IPS DF 4.7 (cell line): ENCODE data around the gene BRS3.

Experiments
- DNase-seq: peaks from one replicate; pipeline ENCODE4 v3.0.0-alpha.2; 2013; ENCODE audit warnings: low spot score; ENCODE audit errors: extremely low read depth

BRS3 gene

DNA sequence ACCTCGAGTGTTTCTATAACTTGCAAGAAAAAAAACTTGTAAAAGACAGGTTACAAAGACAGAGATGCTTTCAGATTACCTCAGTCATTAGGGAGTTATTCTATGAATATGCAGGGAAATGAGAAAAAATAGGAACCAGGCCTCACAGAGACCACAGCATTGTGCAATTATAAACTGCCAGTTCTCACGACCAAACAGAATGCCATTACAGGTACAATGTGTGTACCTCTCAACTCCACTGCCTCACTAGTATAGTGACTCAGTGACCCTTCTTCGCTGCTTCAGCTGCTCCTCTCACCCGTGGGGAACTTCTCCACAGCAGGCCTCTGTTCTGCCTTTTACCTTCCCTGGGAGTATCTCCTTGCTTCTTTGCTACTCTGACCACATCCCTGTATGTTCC is 7.3 kb downstream of the BRS3 start:
- no peak for DNase-seq

DNA sequence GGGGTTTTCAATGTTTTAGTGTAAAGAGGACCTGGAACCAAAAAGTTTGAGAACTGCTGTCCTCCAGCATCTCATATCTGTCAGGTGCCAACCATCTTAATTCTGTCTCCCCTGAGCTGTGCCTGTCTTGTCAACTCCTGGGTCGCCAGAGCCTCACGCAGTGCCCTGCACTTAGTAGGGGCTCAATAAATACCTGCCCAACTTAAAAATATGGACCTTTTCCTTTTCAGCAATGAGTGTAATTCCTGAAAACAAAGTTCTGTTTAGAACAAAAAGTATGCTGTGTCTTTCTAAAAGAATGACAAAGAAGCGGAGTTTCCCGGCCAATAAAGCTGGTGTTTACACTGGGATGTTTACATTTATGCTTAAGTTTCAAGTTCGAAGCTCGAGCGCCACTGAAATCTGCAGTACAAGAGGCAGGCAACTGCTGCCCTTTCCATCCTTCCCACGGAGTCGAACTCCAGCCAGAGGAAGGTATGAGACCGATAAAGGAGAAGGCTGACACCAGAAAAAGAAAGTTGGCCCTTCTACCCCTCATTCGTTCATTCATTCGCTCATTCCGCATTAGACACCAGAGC is 8.5 kb downstream of the BRS3 start:
- no peak for DNase-seq

DNA sequence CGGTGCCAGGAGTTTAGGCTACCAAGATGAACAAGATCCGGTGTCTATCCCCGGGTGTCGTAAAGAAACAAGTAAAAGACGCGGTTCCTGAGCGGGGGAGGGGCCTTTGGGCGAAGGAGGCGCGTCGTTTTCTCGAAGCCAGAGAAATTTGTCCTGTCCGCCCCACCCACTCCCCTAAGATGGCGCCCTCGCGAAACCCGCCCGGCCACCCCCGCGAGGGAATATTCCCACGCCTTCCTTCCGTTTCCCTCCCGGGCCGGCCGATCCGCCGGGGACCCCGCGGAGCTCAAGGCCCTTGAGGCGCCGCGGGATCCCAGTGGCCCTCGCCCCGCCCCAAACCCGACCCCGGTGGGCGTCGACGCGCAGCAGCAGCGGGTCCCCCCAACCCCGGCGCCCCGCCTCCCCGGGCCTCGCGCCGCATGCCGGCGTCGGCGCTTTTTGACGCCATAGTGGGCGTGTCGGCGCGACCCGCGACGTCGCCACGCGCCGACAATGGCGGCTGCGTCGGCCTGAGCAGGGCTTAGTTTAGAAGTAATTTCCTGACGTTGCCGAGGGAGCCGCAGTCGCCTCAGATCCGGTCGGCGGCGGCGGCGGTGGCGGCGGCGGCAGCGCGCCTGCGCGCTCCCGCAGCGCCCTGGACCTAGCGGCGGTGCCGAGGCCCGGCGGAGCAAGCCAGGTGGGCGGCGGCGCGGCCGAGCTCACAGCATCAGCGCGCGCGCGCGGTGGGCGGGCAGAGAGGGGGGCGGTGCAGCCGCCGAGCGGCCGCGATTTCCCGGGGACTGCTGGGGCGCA is 9.2 kb downstream of the BRS3 start:
- DNase-seq, result no peak

DNA sequence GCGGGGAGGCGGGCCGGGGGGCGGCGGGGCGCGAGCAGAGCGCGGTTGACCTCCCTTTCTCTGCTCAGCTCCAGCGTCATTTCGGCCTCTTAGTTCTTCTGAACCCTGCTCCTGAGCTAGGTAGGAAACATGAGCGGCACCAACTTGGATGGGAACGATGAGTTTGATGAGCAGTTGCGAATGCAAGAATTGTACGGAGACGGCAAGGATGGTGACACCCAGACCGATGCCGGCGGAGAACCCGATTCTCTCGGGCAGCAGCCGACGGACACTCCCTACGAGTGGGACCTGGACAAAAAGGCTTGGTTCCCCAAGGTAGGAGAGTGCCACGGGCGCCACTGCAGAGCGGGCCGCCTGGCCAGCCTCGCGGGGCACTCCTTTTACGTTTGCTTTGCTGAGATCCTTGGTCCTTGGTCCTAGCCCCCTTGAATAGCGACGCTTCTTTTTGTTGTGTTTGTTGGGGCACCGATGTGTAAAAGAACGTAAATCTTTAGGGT is 9.9 kb downstream of the BRS3 start, which contains the start of gene HTATSF1:
Gene HTATSF1, plus strand, starts transcription at position 37 of the 497 bp plus-strand sequence. Its CDS starts 93 bp downstream, at position 130.
- no peak for DNase-seq

DNA sequence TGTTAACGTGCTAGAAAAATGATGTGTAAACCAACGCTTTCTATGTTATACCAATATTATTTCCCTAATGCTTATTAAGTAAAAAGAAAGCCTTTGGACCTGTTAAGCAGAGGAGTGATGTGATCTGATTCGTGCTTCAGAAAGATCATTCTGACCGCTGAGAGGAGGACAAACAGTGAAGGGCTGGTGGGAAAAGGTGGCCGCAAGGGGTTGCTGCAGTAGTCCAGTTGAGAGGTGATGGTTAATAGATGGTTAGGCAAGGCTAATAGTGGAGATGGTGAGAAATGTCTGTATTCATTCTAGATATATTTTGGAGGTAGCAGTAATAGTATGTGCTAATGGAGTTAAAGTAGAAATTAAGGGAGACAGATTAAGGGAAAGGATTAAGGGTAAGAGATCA is 31.3 kb downstream of the BRS3 start:
- no peak for DNase-seq

DNA sequence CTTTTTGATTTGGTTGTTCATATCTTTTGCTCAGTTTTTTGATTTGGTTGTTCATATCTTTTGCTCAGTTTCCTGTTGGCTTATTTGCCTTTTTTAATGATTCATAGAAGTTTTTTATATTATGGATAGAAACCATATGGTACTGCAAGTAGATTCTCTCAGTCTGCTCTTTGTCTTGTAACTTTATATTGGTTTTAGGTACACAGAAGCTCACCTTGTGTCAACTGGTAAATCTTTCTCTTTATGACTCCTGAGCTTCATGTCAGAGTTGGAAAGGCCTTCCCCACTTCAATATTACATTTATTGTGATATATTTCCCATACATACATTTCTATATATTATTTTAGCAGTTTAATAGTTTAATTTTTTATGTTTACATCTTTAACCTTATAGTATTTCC is 36.0 kb downstream of the BRS3 start:
- no peak for DNase-seq

DNA sequence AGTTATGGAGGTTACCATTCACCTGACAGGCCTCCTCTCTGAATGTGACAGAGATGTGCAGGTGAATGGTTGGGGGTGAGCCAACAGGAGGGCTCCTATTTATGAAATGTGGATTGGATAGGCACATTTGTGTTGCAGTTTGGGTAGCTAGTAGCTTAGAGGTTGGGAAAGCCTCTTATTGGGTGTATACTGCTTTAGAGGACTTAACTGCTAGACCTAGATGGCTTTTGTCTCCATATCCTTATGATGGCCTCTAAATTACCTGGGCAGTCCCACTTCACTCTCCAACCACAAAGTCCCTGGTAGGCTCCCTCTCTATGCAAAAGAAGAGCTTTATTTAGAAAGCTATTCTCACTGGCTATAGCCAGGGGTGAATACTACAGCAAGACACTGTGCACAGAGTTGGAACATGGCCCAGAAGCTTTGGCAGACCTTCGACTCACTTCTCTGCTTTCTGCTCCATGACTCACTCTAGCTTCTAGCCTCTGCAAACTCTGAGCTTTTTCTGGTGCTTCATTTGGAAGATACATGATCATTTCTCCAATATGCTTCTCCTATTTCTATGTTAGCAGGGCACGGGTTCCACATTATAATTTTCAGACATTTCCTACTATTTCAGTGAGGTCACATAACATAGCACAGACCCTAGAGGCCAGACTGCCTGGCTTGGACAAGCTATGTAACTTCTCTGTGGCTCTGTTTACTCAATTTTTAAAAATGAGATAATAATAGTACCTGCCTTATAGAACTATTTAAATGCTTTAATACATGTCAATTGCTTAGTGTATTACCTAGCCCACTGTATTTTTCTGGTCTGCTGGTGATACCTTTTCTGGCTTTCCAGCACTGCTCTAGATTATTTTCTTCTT is 38.2 kb downstream of the BRS3 start:
- DNase-seq, result no peak

DNA sequence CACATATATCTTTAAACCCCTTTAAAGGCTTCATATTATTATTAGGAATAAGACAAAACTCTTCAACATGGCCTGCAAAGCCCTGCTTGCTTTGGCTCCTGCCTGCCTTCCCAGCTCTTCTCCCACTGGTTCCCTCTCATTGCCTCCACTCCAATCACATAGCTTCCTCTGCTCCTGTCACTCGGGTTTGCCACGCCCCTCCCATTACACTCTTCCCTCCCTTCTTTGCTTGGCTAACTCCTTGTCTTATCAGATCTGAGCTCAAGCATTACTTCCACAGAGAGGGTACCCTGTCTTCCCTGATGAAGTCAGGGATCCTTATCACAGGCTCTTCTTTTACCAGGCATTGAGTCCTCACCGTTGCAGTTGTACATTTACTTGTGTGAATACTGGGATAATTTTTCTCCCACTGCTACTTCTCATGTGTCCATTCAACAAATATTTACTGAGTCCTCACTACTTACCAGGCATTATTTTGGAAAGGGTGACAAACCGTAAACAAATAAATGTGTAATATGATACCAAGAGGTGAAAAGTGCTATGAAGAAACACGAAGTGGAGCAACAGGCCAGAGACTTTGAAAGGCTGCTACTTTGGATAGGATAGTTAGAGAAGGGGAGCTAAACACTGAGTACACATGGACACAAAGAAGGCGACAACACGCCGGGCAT is 41.0 kb downstream of the BRS3 start:
- peak; percentile 0 for DNase-seq

DNA sequence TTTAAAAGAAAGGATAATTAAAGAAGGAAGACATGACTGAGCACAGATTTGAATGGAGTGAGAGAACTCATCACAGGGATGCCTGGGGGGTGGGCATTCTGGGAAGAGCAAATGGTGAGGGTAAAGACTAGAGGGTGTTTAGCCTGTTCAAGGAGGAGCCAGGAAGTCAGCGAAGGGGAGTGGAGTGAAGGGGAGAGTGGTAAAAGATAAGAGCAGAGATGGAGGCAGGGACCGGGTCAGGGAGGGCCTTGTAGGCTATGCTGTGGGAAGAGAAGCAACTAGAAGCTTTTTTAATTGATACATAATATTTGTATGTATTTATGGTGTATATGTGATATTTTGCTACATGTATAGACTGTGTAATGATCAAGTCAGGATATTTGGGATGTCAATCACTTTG is 42.0 kb downstream of the BRS3 start:
- DNase-seq, result no peak

DNA sequence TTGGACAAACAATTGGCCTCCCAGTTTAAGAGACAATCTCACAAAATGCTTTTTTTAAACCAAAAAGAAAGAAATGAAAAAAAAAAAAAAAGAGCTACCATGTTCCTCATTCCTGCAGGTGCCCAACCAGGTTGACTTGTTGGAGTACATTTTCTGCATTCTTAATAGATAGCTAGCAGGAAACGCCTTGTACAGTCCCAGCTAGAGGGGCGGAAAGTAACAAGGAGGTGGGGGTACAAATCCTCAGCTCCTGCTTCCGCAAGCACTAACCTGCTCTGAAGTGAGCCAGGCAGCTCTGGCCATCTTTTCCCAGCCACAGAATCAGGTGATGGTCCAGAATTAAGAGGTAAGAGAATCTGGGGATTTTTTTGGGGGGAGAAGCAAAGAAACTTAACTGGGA is 44.2 kb downstream of the BRS3 start, which contains the start of gene VGLL1:
Gene VGLL1, plus strand, starts transcription at position 265 of the 400 bp plus-strand sequence. CDS start 3,806 bp downstream, outside the sequence.
- DNase-seq, result no peak

DNA sequence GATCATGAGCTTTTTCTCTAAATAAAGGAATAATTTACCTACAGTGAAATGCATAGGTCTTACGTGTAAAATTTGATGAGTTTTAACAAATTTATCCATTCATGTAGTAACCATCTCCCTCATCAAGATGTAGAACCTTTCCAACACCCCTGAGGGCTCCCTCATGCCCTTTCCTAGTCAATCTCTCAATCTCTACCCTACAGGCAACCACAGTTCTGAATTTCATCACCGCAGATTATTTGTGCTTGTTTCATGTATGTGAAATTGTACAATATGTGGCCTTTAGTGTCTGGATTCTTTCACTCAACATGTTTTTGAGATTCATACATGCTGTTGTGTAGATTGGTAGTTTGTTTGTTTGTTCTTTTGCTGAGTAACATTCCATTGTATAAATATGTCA is 46.4 kb downstream of the BRS3 start:
- DNase-seq, result no peak

DNA sequence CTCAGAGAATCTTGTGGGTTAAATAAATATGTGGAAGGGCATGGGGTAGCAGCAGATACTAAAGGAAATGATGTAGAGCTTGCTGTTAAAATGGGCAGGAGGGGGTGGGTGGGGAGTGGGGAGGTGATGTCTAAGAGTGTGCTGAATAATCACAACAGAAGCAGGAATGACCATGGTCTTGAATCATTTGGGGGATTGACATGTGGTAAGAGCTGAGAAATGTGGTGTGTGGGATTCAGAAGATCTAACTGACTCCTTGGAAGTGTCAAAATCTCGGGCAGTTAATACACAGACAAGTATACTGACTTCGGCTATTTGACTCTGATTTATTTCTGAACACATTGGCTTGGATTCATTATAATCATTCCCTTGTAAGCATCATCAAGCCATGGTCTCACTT is 51.1 kb downstream of the BRS3 start:
- DNase-seq, result no peak

DNA sequence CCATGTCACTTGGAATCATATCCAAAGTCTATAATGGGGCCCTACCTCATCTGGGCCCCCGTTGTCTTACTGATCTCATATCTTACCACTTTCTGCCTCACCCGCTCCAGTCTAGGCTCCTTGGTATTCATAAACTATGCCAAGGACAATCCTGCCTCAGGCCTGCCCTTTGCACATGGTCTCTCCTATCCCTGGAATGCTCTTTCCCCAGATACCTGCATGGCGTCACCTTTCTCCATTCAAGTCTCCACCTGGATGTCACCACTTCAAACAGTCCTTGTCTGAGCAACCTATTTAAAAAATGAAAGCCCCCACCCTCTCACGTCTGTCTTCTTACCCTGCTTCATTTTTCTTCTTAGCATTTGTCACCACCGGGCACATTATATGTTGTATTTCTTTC is 52.5 kb downstream of the BRS3 start:
- no peak for DNase-seq

DNA sequence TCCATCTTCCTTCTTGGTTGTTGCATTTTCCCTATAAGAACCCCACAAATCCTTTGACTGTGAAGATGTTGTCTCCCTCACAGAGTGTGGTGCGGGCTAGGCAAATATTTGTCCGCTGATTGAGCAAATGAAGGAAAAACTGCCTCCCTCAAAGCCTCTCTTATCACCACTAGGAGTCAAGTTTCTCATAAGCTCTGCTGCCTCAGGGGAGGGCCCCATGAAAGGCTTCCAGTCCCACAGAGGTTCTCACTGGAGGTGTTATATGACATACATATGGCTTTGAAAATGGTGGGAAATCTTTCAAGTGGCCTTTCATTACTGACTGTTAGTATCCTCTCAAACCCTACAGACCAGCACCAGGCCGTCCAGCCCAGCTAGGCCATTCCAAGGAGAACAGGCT is 53.5 kb downstream of the BRS3 start:
- DNase-seq, result no peak

DNA sequence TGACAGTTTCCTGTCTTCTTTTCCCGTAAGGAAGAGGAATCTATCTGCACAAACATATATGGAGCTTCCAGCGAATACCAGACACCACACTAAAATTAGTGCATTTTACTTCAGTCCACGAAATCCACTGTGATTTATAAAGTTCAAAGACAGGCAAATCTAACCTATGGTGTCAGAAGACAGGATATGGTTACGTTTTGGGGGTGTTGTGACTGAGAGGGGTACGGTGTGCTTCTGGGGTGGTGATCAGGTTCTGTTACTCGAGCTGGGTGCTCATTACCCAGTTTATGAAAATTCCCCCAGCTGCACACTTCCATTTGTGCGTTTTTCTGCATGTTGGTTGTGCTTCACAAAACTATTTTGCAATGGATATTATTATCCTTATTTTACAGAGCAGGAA is 54.5 kb downstream of the BRS3 start:
- DNase-seq, result no peak
